GM04503 (cell line): ENCODE results near the gene GDA.
"Not testable (repeated sequence)": the region's sequence is repeated elsewhere in the genome, so short reads cannot be mapped to it uniquely, and the experiment has no call there.

ENCODE experiments used
- DNase-seq: peaks from one replicate; pipeline ENCODE4 v3.0.0-alpha.2; 2012; ENCODE audit warnings: low read depth

The GDA gene

GRCh38 chr9:72280913-72281500 is 131.8 kb downstream of the GDA start:
- no peak for DNase-seq

GRCh38 chr9:72289401-72289800 is 140.2 kb downstream of the GDA start:
- DNase-seq: no peak

GRCh38 chr9:72290311-72290710 is 141.1 kb downstream of the GDA start:
- no peak for DNase-seq

GRCh38 chr9:72291576-72291975 is 142.3 kb downstream of the GDA start:
- DNase-seq: not testable (repeated sequence)

- DNase-seq: no peak
Observed at GRCh38 chr9:72292256-72292682, 143.0 kb downstream of the GDA start.

GRCh38 chr9:72292874-72293607 is 143.8 kb downstream of the GDA start:
- DNase-seq: no peak

- no peak for DNase-seq
Observed at GRCh38 chr9:72294936-72295335, 145.7 kb downstream of the GDA start.

GRCh38 chr9:72297516-72297915 is 148.3 kb downstream of the GDA start:
- DNase-seq: no peak

GRCh38 chr9:72299017-72299603 is 149.9 kb downstream of the GDA start:
- DNase-seq: no peak

- no peak for DNase-seq
Observed at GRCh38 chr9:72300873-72301272, 151.6 kb downstream of the GDA start.
